GM18508 (cell line): Measurements from ENCODE around the gene ERBB2.
"Not testable (repeated sequence)": the region's sequence is repeated elsewhere in the genome, so short reads cannot be mapped to it uniquely, and the experiment has no call there.

Experiments used
- ATAC-seq: cut with Tn5 transposase; IDR thresholded peaks from one replicate; pipeline ENCODE4 v1.9.1; 2021; ENCODE audit warnings: moderate number of reproducible peaks; ENCODE audit not compliant: insufficient read depth, unreplicated experiment

ERBB2 gene

GRCh38 chr17:39740357-39741111 is 40.7 kb downstream of the ERBB2 start:
- no peak for ATAC-seq

GRCh38 chr17:39742126-39742855 is 42.4 kb downstream of the ERBB2 start:
- ATAC-seq: no peak

GRCh38 chr17:39742856-39743436 is 43.1 kb downstream of the ERBB2 start:
- ATAC-seq: no peak

- no peak for ATAC-seq
These were observed 44.4 kb downstream of the ERBB2 start for GRCh38 chr17:39744075-39744835.

- ATAC-seq: no peak
These were observed 45.0 kb downstream of the ERBB2 start for GRCh38 chr17:39744836-39745215.

- no peak for ATAC-seq
These were observed 45.7 kb downstream of the ERBB2 start for GRCh38 chr17:39745335-39746144.

GRCh38 chr17:39746145-39746461 is 46.2 kb downstream of the ERBB2 start:
- no peak for ATAC-seq

GRCh38 chr17:39747745-39748144 is 47.9 kb downstream of the ERBB2 start:
- ATAC-seq: no peak

- ATAC-seq: not testable (repeated sequence)
These were observed 48.7 kb downstream of the ERBB2 start for GRCh38 chr17:39748444-39749034.

GRCh38 chr17:39750131-39751015 is 50.5 kb downstream of the ERBB2 start:
- no peak for ATAC-seq

- no peak for ATAC-seq
These were observed 51.2 kb downstream of the ERBB2 start for GRCh38 chr17:39751016-39751543.

- ATAC-seq: no peak
These were observed 51.8 kb downstream of the ERBB2 start for GRCh38 chr17:39751637-39752036.

- no peak for ATAC-seq
These were observed 52.5 kb downstream of the ERBB2 start for GRCh38 chr17:39752241-39752881.

GRCh38 chr17:39753514-39754160 is 53.8 kb downstream of the ERBB2 start:
- no peak for ATAC-seq

GRCh38 chr17:39754161-39754957 is 54.5 kb downstream of the ERBB2 start:
- ATAC-seq: no peak

GRCh38 chr17:39754958-39755553 is 55.2 kb downstream of the ERBB2 start:
- no peak for ATAC-seq
